HG02973 (cell line): Measurements from ENCODE around the gene TMPRSS5.
"Not testable (repeated sequence)": the region's sequence is repeated elsewhere in the genome, so short reads cannot be mapped to it uniquely, and the experiment has no call there.

Experiments used
- ATAC-seq: cut with Tn5 transposase; IDR thresholded peaks from one replicate; pipeline ENCODE4 v1.9.1; 2021; ENCODE audit warnings: moderate library complexity; ENCODE audit not compliant: unreplicated experiment

The TMPRSS5 gene

DNA sequence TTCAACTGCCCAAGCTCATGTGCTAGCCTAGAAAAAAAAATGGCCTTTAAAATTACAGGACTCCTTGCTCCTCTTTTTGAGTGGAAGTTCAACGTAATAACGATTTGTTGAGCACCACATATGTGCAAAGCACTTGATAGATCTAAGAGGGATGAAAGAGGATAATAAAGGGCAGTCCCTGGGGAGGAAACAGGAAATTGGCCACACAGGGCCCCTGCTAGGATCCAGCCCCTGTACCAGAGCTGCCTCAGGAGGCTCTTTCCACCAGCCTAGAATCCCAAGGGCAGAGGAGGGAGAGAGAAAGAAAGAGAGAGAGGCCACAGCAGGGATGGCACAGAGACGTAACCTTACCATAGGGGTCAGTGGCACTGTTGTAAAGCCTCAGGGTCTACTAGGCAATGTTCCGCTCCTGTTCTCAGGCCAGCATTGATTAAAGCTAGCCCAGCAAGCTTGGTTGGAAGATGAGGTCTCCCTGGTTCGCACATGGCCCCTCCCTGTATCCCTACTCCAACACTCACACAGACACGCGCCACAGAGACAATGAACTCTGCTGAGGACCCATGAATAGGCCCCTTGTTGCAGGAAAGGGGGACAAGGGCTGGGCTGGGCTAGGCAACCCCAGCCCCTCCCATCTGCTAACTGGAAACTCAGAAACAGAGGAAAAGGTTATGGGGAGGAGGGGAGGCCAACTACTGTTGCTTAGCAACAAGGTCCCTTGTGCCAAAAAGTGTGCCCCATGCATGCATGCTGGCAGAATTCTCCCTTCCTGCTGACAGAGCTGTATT is at the start of gene TMPRSS5:
TSS of gene TMPRSS5 (minus strand) at position 438 of the 785 bp plus-strand sequence. CDS start at position 354, 84 bp downstream.
- ATAC-seq: no peak

DNA sequence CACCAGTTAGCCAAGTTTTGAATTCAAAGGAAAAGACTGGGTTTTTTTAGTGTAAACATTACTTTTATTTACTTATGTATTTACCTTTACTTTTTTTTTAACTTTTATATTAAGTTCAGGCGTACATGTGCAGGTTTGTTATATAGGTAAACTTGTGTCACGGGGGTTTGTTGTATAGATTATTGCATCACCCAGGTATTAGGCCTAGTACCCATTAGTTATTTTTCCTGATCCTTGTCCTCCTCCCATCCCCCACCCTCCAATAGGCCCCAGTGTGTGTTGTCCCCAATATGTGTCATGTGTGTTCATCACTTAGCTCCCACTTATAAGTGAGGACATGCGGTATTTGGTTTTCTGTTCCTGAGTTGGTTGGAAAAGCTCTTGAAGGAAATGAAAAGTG is 46.8 kb upstream of the TMPRSS5 start:
- ATAC-seq: no peak

DNA sequence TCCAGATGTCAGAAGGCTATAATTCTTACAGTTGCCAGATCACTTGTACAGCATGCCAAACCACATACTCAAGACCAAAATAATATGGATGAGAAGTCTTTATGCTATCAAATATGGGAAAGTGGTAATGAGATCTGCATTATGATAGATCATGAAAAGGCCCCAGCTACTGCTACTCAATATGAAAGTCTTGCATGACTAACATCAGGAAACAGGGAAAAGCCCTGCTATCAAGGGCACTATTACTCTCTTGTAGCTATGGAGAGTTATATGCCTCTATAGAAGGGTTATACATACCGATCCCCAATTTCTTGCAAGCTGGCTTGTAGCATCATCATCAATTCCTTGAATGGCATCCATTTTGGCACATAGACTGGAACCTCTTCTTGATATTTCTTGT is 30.2 kb upstream of the TMPRSS5 start:
- ATAC-seq: no peak

DNA sequence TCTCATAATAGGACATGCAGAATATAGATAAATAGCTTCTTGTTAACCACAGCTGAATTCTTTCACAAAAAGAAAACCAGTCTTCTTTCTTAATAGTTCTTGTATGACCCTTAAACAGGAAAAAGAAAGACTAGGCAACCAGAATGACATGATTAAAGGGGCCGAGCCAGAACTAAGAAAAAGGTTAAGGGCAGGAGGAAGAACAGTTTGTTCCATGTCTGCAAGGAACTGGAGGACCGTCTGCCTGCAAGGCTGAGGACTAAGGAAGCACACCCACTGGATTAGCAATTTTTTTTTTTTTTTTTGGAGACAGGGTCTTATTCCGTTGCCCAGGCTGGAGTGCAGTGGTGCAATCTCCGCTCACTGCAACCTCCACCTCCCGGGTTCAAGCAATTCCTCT is 26.0 kb upstream of the TMPRSS5 start:
- no peak for ATAC-seq

DNA sequence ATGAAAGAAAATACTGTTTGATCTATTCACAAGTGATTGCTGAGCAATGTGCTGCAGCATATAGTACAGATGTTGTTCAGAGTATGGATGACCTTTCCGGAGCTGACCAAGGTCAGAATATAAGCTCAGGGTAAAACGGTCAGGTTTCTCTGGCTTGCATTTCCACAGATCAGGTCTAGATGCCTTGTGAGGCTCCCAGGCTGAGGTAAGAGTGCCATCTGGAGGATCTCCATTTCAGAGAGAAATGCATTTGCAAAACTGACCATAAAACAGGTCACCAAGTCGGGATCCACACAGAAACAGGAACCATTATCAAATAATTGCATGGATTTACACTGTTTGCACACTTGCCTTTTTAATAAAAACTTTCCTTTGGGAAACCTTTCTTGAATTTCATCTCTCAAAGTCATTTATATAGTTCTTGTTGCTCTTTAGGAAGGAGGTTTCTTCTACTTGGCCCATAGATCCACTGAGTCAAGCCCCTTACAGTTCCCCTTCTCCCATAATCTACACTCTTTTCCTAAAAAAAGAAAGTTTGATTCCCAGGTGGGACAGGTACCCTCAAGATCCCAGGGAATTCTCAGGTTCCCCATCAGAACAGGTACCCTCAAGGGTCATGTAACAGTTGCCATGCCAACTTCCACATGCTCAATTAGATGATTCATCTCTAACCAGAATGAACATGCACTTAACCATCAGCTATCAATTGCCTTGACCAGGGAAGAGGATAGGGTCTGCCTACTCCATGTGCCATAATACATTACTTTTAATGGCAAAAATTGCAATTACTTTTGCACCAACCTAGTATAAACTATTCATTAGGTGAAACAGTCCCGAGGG is 25.0 kb upstream of the TMPRSS5 start:
- no peak for ATAC-seq

DNA sequence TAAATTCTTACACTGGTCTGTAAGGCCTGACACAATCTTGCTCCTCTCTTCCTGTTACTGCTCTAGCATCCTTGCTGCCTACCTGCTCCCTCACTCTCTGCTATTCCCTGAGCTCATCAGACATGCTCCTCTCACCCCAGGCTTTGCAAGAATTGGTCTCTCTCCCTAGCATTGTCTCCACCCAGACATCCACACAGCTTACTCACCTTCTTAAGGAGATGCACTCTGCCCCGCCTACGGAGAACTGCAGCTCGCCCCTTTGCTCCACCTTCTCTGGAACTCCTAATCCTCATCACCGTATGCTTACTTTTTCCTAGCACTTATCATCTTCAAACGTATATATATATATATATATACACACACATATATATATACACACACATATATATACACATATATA is 23.3 kb upstream of the TMPRSS5 start:
- no peak for ATAC-seq

DNA sequence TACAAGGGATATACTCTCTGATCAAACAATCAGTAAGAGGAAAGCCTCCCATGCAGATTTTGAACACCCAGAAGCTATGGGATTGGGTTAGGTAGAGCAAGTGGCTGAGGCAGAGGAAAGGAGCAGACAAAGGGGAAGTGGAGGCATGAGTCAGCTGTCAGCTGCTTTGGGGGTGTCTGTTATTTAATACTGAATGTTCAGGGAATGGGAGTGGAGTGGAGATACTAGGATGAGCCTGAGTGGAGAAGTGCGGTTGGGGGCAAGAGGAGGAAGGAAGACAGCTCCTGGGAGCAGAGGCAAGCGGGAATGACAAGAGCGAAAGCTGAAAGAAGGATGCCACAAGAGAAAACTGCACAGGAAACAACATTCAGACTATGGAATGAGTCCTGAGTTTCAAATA is 22.7 kb upstream of the TMPRSS5 start:
- no peak for ATAC-seq

DNA sequence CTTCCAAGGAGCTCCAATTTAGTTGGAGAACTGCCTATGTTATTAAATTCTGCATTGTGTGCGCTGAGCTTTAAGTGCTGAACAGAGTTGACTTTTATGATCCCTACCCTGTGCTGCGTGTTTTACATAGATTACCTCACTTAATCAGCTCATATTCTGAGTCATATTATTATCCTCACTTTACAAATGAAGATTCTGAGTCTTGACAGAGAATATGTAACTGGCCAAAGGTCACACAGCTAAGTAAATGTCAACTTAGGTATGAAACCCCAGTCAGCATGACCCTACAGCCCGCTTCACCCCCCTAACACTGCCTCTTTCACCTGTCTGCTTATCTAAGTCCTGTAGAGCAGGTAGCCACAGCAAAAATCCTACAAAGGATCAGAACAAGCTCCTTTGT is 19.8 kb upstream of the TMPRSS5 start:
- no peak for ATAC-seq

DNA sequence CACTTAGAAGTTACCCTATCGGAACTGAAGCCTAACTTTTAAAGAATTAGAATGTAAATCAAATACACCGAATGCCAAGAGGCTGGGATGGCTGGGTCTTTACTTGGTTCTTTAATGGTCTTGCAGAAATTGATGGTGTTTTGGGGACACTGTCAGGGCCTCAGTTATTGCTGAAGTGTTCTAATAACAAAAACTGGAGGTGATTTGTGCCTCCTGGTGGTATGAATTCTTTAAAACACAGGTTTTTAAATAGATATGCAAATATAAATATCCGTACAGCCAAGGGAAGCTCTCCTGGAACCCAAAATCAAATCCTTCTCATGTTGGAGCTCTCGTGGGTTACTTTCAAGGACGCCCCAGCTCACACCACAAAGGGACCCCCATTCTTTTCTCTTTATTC is 19.3 kb upstream of the TMPRSS5 start:
- no peak for ATAC-seq

DNA sequence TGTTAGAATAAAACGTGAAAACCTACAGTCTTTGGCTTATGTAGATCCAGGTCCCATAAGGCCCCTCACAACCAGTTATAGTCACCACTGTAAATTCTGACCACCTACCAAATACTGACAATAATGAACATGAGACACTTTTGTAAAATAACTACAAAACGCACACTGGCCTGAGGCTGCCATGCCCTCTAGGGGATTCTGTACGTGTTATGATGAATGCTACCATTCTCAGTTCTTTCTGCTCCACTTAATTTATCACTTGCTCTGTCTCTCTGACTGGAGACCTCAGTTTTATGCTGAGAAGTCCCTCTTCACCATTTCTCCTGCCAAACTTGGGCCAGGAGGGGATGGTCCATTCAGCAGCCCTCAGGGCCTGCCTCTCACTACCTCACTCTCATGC is 18.7 kb upstream of the TMPRSS5 start:
- no peak for ATAC-seq

DNA sequence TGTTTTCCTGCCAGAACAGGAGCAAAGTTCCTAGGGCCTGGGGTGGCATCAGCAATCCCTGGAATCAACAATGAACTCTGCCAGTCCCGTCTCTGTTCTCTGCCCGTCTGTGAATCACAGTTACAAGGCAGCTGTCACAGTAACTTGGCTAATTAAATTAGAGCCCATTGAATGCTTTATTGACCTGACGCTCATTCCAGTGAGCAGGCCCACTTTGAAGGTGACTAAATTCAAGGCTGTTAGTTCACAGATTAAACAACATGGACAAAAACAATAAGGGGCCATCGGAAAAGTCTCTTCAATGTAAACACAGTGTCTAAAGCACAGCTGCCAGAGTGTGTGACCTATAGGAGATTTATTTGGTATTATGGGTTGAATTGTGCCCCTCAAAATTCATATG is 17.7 kb upstream of the TMPRSS5 start:
- no peak for ATAC-seq

DNA sequence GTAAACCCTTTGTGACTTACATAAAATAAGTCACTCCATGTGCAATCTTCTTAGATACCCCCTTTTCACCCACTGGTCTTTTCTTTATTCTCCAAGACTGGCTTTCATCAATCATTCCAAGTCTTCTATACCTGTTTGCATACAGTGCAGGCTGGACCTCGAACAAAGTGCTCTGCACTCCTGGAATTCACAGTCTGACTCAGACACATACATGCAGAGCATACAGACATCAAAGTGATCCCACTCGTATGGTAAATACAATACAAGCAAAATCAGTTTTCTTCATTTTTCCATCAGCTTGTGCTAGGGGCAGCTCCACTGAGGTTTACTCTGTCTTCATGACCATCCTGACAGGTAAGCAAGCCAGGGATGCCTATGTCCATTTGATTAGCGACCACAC is 16.8 kb upstream of the TMPRSS5 start:
- ATAC-seq: no peak

DNA sequence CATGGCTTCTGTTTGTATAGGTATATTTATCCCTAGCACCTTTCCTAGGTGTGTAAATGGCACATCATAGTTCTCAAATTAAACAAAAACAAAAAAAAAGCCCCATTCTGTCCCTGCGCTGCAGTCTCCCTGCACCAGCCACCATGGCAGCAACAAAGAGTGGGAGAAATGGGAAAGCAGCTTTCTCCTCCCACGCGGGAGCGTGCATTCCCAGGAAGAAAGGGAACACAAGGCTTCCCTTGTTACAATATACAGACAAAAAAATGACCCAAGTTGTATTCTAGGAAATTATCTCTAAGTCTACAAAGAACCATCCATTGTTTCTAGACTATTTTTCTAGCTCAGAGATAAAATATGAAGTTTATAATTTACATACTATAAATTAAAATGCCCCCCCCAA is 16.1 kb upstream of the TMPRSS5 start:
- no peak for ATAC-seq

DNA sequence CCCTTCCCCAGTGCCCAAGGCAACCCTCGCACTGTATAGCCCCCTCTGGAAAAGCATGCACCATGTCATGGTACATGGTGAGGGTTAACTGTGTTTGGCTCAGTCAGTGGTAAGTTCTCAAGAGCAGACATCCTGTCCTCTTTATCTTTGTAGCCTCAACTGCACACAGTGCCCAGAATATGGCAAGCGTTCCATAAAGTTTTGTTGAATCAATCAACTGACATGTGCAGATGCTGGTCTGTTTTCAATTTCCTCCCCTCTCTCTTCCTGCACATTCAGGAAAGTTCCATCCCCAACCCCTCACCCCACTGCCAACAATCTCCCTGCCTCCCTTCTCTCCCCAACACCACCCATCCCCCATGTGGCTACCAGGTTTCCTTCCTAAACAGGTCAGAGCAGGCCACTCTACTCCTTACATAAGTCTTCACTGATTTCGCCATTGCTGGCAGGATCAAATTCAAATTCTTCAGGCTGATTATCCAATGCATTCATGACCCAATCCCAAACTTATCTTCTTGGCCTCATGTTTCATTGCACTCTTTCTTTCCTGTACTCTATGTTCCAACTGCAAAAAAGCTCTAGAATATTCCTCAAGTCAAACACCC is 15.5 kb upstream of the TMPRSS5 start:
- ATAC-seq: no peak

DNA sequence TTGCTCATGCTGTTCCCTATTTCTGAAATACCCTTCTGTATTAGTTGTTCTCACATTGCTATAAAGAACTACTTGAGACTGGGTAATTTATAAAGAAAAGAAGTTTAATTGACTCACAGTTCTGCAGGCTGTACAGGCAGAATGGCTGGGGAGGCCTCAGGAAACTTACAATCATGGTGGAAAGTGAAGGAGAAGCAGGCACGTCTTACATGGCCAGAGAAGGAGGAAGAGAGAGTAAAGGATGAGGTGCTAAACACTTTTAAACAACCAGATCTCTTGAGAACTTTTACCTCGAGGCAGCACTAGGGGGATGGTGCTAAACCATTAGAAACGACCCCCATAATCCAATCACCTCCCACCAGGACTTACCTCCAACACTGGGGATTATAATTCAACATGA is 14.4 kb upstream of the TMPRSS5 start:
- not testable (repeated sequence) for ATAC-seq

DNA sequence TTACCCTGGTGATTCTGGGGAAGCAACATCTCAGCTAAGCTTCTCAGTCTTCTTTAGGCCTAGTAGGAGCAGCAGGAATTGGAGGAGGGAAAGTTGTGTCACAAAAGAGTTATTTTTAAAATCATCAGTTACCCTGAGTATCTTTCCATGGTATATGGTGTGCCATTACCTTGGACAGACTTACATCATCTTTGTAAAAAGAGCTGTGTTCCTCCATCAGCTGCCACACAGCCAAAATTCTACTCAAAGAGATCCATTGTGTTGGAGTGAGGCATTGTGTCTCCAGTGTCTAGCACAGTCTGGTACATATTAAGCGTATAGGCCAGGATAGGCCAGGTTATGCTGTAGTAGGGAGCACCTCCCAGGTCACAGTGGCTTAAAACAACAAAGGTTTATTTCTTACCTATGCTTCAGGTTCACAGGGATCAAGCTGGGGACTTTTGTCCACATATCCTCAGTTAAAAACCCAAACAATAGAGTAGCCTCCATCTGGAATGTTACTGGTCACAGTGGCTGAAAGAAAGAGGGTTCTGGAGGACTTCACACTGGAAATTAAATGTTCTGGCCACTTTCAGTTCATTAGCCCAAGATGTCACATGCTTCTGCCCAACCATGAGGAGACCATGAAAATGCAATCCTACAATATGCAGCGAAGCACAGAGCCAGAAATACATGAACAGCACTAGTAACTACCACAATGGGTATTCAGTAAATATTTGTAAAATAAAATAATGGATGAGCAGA is 9.9 kb upstream of the TMPRSS5 start:
- no peak for ATAC-seq

DNA sequence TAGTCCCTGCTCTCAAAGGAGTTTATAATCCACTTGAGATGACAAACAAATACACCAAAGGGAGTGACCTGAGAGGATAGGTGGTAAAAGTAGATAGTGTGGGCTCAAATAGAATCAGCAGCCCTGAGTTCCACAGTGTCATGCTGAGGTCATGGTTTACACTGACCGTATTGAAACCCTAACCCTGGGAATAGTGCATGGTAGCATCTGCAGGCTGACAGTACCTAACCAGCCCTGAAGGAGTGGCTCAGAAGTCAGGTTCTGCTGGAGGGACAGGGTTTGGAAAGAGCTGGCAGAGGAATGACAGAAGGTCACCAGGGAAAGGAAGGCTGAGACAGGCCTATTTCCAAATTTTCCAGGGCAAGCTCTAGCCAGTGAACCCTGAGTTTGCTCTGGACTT is 9.2 kb upstream of the TMPRSS5 start:
- ATAC-seq: no peak

DNA sequence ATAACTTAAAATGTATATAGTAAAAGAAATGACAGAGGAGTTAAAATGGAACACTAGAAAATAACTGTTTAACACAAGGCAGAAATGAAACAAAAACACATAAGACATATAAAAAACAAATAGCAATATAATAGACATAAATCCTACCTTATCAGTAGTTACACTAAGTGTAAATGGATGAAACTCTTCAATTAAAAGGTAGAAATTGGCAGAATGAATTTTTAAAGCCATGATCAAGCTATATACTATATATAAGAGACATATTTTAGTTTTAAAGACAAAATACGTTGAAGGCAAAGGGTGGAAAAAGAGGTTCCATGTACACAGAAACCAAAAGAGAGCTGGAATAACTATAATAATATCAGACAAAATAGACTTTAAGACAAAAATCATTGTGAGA is 4.9 kb upstream of the TMPRSS5 start:
- ATAC-seq: no peak

DNA sequence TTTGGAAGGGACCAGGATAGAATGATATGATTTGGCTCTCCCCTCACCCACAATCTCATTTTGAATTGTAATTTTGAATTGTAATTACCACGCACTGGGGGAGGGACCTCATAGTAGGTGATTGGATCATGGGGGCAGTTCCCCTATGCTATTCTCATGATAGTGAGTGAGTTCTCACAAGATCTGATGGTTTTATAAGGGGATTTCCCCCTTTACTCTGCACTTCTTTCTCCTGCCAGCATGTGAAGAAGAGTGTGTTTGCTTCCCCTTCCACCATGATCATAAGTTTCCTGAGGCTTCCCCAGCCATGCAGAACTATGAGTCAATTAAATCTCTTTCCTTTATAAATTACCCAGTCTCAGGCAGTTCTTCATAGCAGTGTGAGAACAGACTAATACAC is 2.6 kb downstream of the TMPRSS5 start:
- not testable (repeated sequence) for ATAC-seq

DNA sequence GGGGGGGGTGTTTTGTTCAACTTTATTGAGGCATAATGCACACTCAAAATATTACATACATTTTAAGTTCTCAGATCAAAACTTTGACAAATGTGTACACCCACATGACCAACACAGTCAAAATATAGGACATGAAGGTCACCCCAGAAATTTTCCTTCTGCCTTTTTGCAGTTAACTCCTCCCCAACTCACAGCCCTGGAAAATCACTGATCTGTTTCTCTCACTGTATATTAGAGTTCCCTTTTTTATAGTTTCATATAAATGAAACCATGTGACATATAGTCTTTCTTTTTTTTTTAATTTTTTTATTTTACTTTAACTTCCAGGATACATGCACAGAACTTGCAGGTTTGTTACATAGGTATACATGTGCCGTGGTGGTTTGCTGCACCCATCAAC is 4.6 kb downstream of the TMPRSS5 start:
- no peak for ATAC-seq

DNA sequence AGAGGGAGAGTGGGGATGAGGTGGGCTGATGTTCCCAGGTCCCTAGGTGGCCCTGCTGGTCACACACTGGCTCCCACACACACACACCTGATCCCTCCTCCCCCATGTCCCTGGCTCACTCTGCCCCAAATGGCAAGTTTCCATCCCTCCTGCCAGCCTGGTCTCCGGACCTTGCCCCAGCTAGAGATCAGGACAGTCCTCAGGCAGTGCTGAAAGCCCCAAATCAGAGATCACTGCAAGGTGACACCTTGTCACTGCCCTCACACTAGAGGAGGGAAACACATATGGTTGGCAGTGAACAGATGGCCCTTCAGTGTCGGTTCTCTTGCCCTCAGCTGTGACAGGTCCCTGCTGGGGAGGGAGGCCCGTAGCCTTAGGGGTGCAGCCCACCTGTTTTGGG is 7.6 kb downstream of the TMPRSS5 start:
- no peak for ATAC-seq
